GM12878 (cell line): ENCODE measurements around the gene PPL. TPM values are rescaled to one million over a fixed set of nuclear protein-coding genes. Genes with fewer than 3 reads are reported as not detected.

Experiments
- ATF2 ChIP-seq: IDR thresholded peaks from 2 replicates; pipeline ENCODE4 v1.6.1; 2012; ENCODE audit warnings: low read length, inconsistent platforms
- CHD2 ChIP-seq: IDR thresholded peaks from 2 replicates; pipeline ENCODE4 v1.6.1; 2011; ENCODE audit warnings: low read depth, low read length, improper control_type of control experiment, borderline replicate concordance
- CREM ChIP-seq: IDR thresholded peaks from 2 replicates; pipeline ENCODE4 v1.6.1; 2014; ENCODE audit warnings: antibody characterized with exemption, low read depth
- EED ChIP-seq: sonication (generic); IDR thresholded peaks from 2 replicates; pipeline ENCODE4 v1.6.1; 2016; ENCODE audit warnings: antibody characterized with exemption, low read depth
- EGR1 ChIP-seq, 2 experiments: IDR thresholded peaks; 1 replicate in 1 of 2; 2 replicates in 1 of 2; pipeline ENCODE4 v1.6.1; 2011 to 2012; ENCODE audit warnings: low read depth in 2 of 2, low read length in 2 of 2, borderline replicate concordance in 1 of 2, mild to moderate bottlenecking in 1 of 2, moderate library complexity in 1 of 2
- EP300 ChIP-seq, 2 experiments: fragments of 150-350 bp in 1 of 2; IDR thresholded peaks; 2 replicates each; pipeline ENCODE4 v1.6.1; 2011 to 2012; ENCODE audit warnings: low read depth in 2 of 2, low read length in 2 of 2, borderline replicate concordance in 1 of 2, improper control_type of control experiment in 1 of 2, inconsistent platforms in 1 of 2; ENCODE audit not compliant: control insufficient read depth in 1 of 2
- IKZF2 ChIP-seq, 2 experiments: fragments of 450-650 bp; IDR thresholded peaks; 2 replicates each; pipeline ENCODE4 v1.6.1; 2017; ENCODE audit warnings: mild to moderate bottlenecking in 2 of 2, moderate library complexity in 2 of 2
- IRF5 ChIP-seq: fragments of 450-650 bp; IDR thresholded peaks from 2 replicates; pipeline ENCODE4 v1.6.1; 2017; ENCODE audit warnings: borderline replicate concordance
- LARP7 ChIP-seq: fragments of 450-650 bp; IDR thresholded peaks from 2 replicates; pipeline ENCODE4 v1.6.1; 2017; ENCODE audit warnings: mild to moderate bottlenecking
- NR2C1 ChIP-seq: fragments of 450-650 bp; IDR thresholded peaks from 2 replicates; pipeline ENCODE4 v1.6.1; 2017; ENCODE audit warnings: antibody characterized with exemption, mild to moderate bottlenecking, moderate library complexity
- PAX5 ChIP-seq: IDR thresholded peaks from 2 replicates; pipeline ENCODE4 v1.6.1; 2011; ENCODE audit warnings: low read depth, low read length, borderline replicate concordance
- PML ChIP-seq: IDR thresholded peaks from 2 replicates; pipeline ENCODE4 v1.6.1; 2012; ENCODE audit warnings: low read length, inconsistent platforms
- POLR2AphosphoS5 ChIP-seq: IDR thresholded peaks from 2 replicates; pipeline ENCODE4 v1.6.1; 2011; ENCODE audit warnings: mild to moderate bottlenecking, low read length, inconsistent platforms
- RBBP5 ChIP-seq: fragments of 200-600 bp; sonication (generic); conservative IDR thresholded peaks from 2 replicates; pipeline ENCODE4 v1.6.1; 2016
- REST ChIP-seq: IDR thresholded peaks from 2 replicates; pipeline ENCODE4 v1.6.1; 2012; ENCODE audit warnings: mild to moderate bottlenecking, low read depth, low read length
- RUNX3 ChIP-seq: IDR thresholded peaks from 2 replicates; pipeline ENCODE4 v1.6.1; 2012; ENCODE audit warnings: low read length, inconsistent platforms
- SIN3A ChIP-seq: IDR thresholded peaks from 2 replicates; pipeline ENCODE4 v1.6.1; 2012; ENCODE audit warnings: low read depth, low read length, improper control_type of control experiment
- SUPT20H ChIP-seq: IDR thresholded peaks from 2 replicates; pipeline ENCODE4 v1.6.1; 2011; ENCODE audit warnings: low read depth, mild to moderate bottlenecking, low read length, moderate library complexity, borderline replicate concordance; ENCODE audit not compliant: control insufficient read depth
- TCF7 ChIP-seq: IDR thresholded peaks from 2 replicates; pipeline ENCODE4 v1.6.1; 2014; ENCODE audit warnings: antibody characterized with exemption, borderline replicate concordance
- USF1 ChIP-seq: IDR thresholded peaks from 2 replicates; pipeline ENCODE4 v1.6.1; 2011; ENCODE audit warnings: borderline replicate concordance, low read depth, mild to moderate bottlenecking, moderate library complexity, mixed read lengths, low read length; ENCODE audit not compliant: insufficient read depth; ENCODE audit errors: extremely low read length
- ZNF384 ChIP-seq: IDR thresholded peaks from 2 replicates; pipeline ENCODE4 v1.6.1; 2012; ENCODE audit warnings: low read depth, mild to moderate bottlenecking, low read length, improper control_type of control experiment, borderline replicate concordance
- ZSCAN29 ChIP-seq: fragments of 450-650 bp; IDR thresholded peaks from 2 replicates; pipeline ENCODE4 v1.6.1; 2017; ENCODE audit warnings: mild to moderate bottlenecking, moderate library complexity
- ZZZ3 ChIP-seq: IDR thresholded peaks from 2 replicates; pipeline ENCODE4 v1.6.1; 2011; ENCODE audit warnings: low read depth; ENCODE audit not compliant: control insufficient read depth, insufficient read length
- polyA plus RNA-seq, 11 experiments: library from polyadenylated mRNA; depleted of rRNA in 4 of 11; unstranded in 6 of 11; stranded (reverse) in 5 of 11; fragments of >200 nt; fragmentation: Nextera tagmentation in 4 of 11; fragmentation: Illumina TruSeq in 1 of 11; extraction: Ambion mirVana in 4 of 11; extraction: Trizol in 1 of 11; gene quantifications; 1 replicate in 1 of 11; 2 replicates in 10 of 11; pipeline versions ENCODE4 v1.2.1 to v1.2.3, GENCODE V29; 2011 to 2016; ENCODE audit warnings: inconsistent platforms in 2 of 11, missing spikeins in 2 of 11, low read depth in 1 of 11
- total RNA-seq, 4 experiments: library from RNA; depleted of rRNA in 3 of 4; stranded (reverse); fragments of >200 nt in 3 of 4; fragmentation: Illumina TruSeq in 1 of 4; extraction: Trizol in 1 of 4; gene quantifications; 2 replicates each; pipeline versions ENCODE4 v1.2.1 to v1.2.3, GENCODE V29; 2013 to 2021

Gene PPL
- total and polyA plus RNA-seq, 10 of the 15 experiments (the other 5 are each of a cell fraction or from before 2014, with no cell fraction given), result 0.03 to 0.47 (median 0.05) TPM; not detected in 2

GRCh38 chr16:4976079-4976478 lies 39.1 kb upstream of the PPL start (continued):
- TF ChIP-seq ATF2 (no peak), RBBP5 (no peak), SIN3A (no peak), LARP7 (no peak), PML (no peak), ZNF384 (peak; percentile 58; the same call in 1 of the 2 replicates), POLR2AphosphoS5 (no peak), NR2C1 (no peak), CREM (peak; percentile 49), RUNX3 (0 out of 2 replicates have a peak, but pooled peaks have one; percentile 17), ZZZ3 (no peak), USF1 (no peak), REST (no peak), TCF7 (no peak), EED (no peak), SUPT20H (no peak), IRF5 (no peak), EP300 (IDR thresholded peaks at IDR 0.05; ENCODE audit: borderline replicate concordance in 1 of 2, control insufficient read depth in 1 of 2, low read depth in 2 of 2, low read length in 2 of 2) (peak in 1 of 2 experiments; percentile 86; a peak in 1 of 4 replicates), IKZF2 (IDR thresholded peaks at IDR 0.05) (peak; percentile 22 to 55; a peak in 2 of 4 replicates), ZSCAN29 (no peak), PAX5 (peak; percentile 44; the same call in 1 of the 2 replicates), EGR1 (IDR thresholded peaks at IDR 0.05; ENCODE audit: borderline replicate concordance in 1 of 2, low read depth in 2 of 2, low read length in 2 of 2) (no peak), CHD2 (no peak)
